MM.1S (cell line): ENCODE data around the gene RHOBTB1.

Experiments used
- DNase-seq: peaks from one replicate; pipeline ENCODE4 v3.0.0-alpha.2; 2015
- H2AFZ ChIP-seq: fragments of 300-600 bp; sonication (generic); 2 replicates; pipeline ENCODE4 v1.6.0; 2016; ENCODE audit warnings: antibody characterized with exemption, low read length
- H3F3A ChIP-seq: fragments of 300-600 bp; sonication (generic); 2 replicates; pipeline ENCODE4 v1.6.1; 2016; ENCODE audit warnings: mild to moderate bottlenecking, antibody characterized with exemption, low read length, moderate library complexity, mixed read lengths; ENCODE audit not compliant: insufficient read depth
- H3K27ac ChIP-seq: fragments of 300-600 bp; sonication (generic); 2 replicates; pipeline ENCODE4 v1.5.1; 2016; ENCODE audit warnings: mild to moderate bottlenecking, low read length
- H3K27me3 ChIP-seq: fragments of 300-600 bp; sonication (generic); replicated peaks from 2 replicates; pipeline ENCODE4 v1.6.0; 2016; ENCODE audit warnings: low read length; ENCODE audit not compliant: insufficient read depth
- H3K36me3 ChIP-seq: fragments of 300-600 bp; sonication (generic); replicated peaks from 2 replicates; pipeline ENCODE4 v1.6.1; 2016; ENCODE audit warnings: mild to moderate bottlenecking, low read length, mixed read lengths; ENCODE audit not compliant: insufficient read depth
- H3K4me1 ChIP-seq: fragments of 300-600 bp; sonication (generic); 2 replicates; pipeline ENCODE4 v1.6.1; 2016; ENCODE audit warnings: low read length, mixed read lengths
- H3K4me2 ChIP-seq: fragments of 300-600 bp; sonication (generic); 2 replicates; pipeline ENCODE4 v1.6.0; 2016; ENCODE audit warnings: low read depth, low read length
- H3K4me3 ChIP-seq: fragments of 300-600 bp; sonication (generic); 2 replicates; pipeline ENCODE4 v1.5.1; 2016; ENCODE audit warnings: low read length, mixed read lengths
- H3K79me2 ChIP-seq: fragments of 300-600 bp; sonication (generic); 2 replicates; pipeline ENCODE4 v1.6.1; 2016; ENCODE audit warnings: mixed run types, low read length, mixed read lengths
- H3K9ac ChIP-seq: fragments of 300-600 bp; sonication (generic); 2 replicates; pipeline ENCODE4 v1.6.1; 2016; ENCODE audit warnings: low read length, mixed read lengths
- H3K9me2 ChIP-seq: fragments of 300-600 bp; sonication (generic); replicated peaks from 2 replicates; pipeline ENCODE4 v1.6.1; 2016; ENCODE audit warnings: mild to moderate bottlenecking, low read length, mixed read lengths; ENCODE audit not compliant: insufficient read depth
- H3K9me3 ChIP-seq: fragments of 300-600 bp; sonication (generic); replicated peaks from 2 replicates; pipeline ENCODE4 v1.6.1; 2016; ENCODE audit warnings: mild to moderate bottlenecking, low read length, mixed read lengths; ENCODE audit not compliant: insufficient read depth
- H4K20me1 ChIP-seq: fragments of 300-600 bp; sonication (generic); 2 replicates; pipeline ENCODE4 v1.6.1; 2016; ENCODE audit warnings: mild to moderate bottlenecking, low read length, moderate library complexity, mixed read lengths; ENCODE audit not compliant: insufficient read depth
- CTCF ChIP-seq: fragments of 300-600 bp; sonication (generic); IDR thresholded peaks from 2 replicates; pipeline ENCODE4 v1.5.1; 2016; ENCODE audit warnings: antibody characterized with exemption, low read length, mixed read lengths
- EZH2 ChIP-seq: fragments of 300-600 bp; sonication (generic); optimal IDR thresholded peaks from 2 replicates; pipeline ENCODE3; 2017; ENCODE audit warnings: low read depth, mild to moderate bottlenecking, antibody characterized with exemption, low read length, mixed read lengths
- EZH2phosphoT487 ChIP-seq: fragments of 300-600 bp; sonication (generic); IDR thresholded peaks from 2 replicates; pipeline ENCODE4 v1.6.1; 2018; ENCODE audit warnings: antibody characterized with exemption, low read length

RHOBTB1 gene

GRCh38 chr10:60944058-60944909, at the start of gene RHOBTB1:
TSS of gene RHOBTB1 (minus strand) at chr10:60944185. CDS start at chr10:60911542, 32,643 bp downstream.
- peak; percentile 74 for DNase-seq
- Histone ChIP-seq H3K79me2 (no peaks in the 10 kb centered on the region), H3K27me3 (peaks cover 47% of the 10 kb centered on the region), H3K9me3 (no peaks in the 10 kb centered on the region), H3K4me1 (0 out of 2 replicates have a peak, but pooled peaks cover 5% of the 10 kb centered on the region), H2AFZ (peak within 1 kb of the TSS; percentile 98), H3F3A (peaks cover 6% of the 10 kb centered on the region; the same call in 1 of the 2 replicates), H3K4me3 (peak within 1 kb of the TSS; percentile 76), H3K27ac (peak within 1 kb of the TSS; percentile 55; the same call in 1 of the 2 replicates), H3K4me2 (peak within 1 kb of the TSS; percentile 91), H3K9me2 (no peaks in the 10 kb centered on the region), H3K36me3 (no peaks in the 10 kb centered on the region), H3K9ac (peak within 1 kb of the TSS; percentile 84), H4K20me1 (no peaks in the 10 kb centered on the region)
- TF ChIP-seq EZH2, result no peak
- no peak for TF ChIP-seq CTCF
- TF ChIP-seq EZH2phosphoT487, result no peak

GRCh38 chr10:60992636-60993035, 48.7 kb upstream of the RHOBTB1 start:
- no peaks in the 10 kb centered on the region for H3K9me2 ChIP-seq
- H3K27ac ChIP-seq, result no peak overlapping the region
- no peak for DNase-seq
- no peak for TF ChIP-seq EZH2phosphoT487
- no peak for TF ChIP-seq CTCF
- TF ChIP-seq EZH2, result no peak
- H3K4me3 ChIP-seq, result no peak overlapping the region
- no peaks in the 10 kb centered on the region for H3K4me1 ChIP-seq
- no peaks in the 10 kb centered on the region for H3K36me3 ChIP-seq
- no peak overlapping the region for H3K4me2 ChIP-seq
- no peaks in the 10 kb centered on the region for H3K79me2 ChIP-seq
- H2AFZ ChIP-seq, result no peak overlapping the region
- no peaks in the 10 kb centered on the region for H3F3A ChIP-seq
- H4K20me1 ChIP-seq, result no peaks in the 10 kb centered on the region
- H3K27me3 ChIP-seq, result no peaks in the 10 kb centered on the region
- H3K9ac ChIP-seq, result no peak overlapping the region
- no peaks in the 10 kb centered on the region for H3K9me3 ChIP-seq

- no peak overlapping the region for H3K27ac ChIP-seq
- no peaks in the 10 kb centered on the region for H3F3A ChIP-seq
- DNase-seq, result no peak
- no peaks in the 10 kb centered on the region for H3K4me1 ChIP-seq
- no peak overlapping the region for H2AFZ ChIP-seq
- no peak overlapping the region for H3K4me3 ChIP-seq
- no peaks in the 10 kb centered on the region for H3K27me3 ChIP-seq
- no peaks in the 10 kb centered on the region for H4K20me1 ChIP-seq
- no peaks in the 10 kb centered on the region for H3K9me3 ChIP-seq
- H3K4me2 ChIP-seq, result no peak overlapping the region
- H3K9ac ChIP-seq, result no peak overlapping the region
- no peaks in the 10 kb centered on the region for H3K79me2 ChIP-seq
- TF ChIP-seq CTCF, result no peak
- TF ChIP-seq EZH2phosphoT487, result no peak
- no peak for TF ChIP-seq EZH2
- H3K36me3 ChIP-seq, result no peaks in the 10 kb centered on the region
- H3K9me2 ChIP-seq, result no peaks in the 10 kb centered on the region
Observed at GRCh38 chr10:60990663-60991062, 46.7 kb upstream of the RHOBTB1 start.
